NCI-H526 (cell line): ENCODE data around the gene ATP2A1.

ENCODE experiments used
- DNase-seq, 2 experiments: peaks; one replicate each; lab custom pipeline; 2025; lab: John Stamatoyannopoulos, UW

The ATP2A1 gene

DNA sequence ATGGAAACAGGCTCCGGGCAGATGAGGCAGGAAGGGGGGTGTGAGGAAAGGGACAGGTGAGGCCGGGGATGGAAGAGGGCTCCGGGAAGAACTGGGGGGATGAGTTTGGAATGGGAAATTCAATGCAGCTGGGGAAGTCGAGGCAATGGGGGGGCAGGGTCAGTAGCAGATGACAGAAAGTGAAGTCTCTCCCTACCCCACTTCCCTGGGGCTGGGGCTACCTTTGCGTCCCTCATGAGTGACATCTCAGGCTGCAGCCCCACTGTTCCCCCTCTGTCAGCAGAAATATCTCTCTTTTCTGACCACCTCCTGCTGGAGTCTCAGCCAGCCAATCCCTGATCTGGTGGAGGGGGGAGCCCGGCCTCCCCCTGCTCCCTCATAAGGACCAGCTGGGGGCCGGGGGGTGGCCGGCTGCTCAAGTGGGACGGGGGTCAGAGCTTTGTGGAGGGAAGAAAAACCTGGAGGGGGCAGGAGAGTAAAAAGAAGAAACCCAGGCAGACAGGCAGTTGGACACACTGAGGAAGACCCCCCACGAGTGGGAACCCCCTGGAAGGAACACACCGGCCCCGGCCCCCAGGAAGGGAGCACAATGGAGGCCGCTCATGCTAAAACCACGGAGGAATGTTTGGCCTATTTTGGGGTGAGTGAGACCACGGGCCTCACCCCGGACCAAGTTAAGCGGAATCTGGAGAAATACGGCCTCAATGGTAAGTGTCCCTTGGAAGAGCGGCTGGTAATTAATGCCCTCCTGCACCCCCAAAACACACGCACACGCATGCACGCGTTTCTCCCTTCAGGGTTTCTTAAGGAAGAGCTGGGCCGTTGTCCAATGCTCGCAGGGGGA, at the start of gene ATP2A1:
ATP2A1 (plus strand) TSS at position 406 of the 844 bp plus-strand sequence; CDS start at position 590, 184 bp downstream.
- no peak for DNase-seq

DNA sequence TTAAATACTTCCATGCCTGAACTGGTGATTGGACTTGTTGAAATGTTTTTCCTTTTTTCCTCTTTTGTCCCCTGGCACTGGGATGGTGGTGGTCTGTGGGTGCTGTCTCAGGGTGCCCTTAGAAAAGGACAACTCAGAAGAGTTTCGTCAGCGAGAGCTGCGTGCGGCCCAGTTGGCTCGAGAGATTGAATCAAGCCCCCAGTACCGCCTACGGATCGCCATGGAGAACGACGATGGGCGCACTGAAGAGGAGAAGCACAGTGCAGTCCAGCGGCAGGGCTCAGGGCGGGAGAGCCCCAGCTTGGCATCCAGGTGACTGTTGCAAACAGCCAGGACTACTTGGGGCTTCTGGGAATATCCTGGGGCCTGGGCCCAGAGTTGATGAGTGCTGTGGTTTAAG, 48.5 kb upstream of the ATP2A1 start:
- DNase-seq = no peak

DNA sequence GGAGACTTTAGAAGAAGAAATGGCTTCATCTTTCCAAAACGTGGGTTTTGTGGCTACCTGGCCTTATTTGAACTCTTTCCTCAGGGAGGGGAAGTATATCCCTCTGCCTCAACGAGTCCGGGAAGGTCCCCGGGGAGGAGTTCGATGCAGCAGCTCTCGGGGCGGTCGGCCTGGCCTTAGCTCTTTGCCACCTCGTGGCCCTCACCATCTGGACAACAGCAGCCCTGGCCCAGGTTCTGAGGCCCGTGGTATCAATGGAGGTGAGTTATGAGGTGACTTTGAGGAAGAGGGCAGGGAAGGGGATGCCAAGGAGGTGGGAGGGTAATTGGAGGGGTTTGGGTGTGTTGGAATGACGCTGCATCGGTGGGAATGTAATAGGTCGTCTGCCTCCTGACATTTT, 47.8 kb upstream of the ATP2A1 start:
- DNase-seq = no peak

DNA sequence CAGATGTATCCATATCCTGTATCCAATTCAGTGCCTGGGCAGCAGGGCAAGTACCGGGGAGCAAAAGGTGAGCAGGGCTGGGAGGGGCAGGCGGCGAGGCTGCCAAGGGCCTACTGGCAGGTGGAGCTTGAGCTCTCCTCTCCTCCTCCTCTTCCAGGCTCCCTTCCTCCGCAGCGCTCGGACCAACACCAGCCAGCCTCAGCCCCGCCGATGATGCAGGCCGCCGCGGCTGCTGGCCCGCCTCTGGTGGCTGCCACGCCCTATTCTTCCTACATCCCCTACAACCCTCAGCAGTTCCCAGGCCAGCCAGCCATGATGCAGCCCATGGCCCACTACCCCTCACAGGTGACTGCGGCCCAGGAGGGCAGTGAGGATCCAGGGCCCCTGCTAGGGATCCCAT, 43.9 kb upstream of the ATP2A1 start:
- DNase-seq = no peak

DNA sequence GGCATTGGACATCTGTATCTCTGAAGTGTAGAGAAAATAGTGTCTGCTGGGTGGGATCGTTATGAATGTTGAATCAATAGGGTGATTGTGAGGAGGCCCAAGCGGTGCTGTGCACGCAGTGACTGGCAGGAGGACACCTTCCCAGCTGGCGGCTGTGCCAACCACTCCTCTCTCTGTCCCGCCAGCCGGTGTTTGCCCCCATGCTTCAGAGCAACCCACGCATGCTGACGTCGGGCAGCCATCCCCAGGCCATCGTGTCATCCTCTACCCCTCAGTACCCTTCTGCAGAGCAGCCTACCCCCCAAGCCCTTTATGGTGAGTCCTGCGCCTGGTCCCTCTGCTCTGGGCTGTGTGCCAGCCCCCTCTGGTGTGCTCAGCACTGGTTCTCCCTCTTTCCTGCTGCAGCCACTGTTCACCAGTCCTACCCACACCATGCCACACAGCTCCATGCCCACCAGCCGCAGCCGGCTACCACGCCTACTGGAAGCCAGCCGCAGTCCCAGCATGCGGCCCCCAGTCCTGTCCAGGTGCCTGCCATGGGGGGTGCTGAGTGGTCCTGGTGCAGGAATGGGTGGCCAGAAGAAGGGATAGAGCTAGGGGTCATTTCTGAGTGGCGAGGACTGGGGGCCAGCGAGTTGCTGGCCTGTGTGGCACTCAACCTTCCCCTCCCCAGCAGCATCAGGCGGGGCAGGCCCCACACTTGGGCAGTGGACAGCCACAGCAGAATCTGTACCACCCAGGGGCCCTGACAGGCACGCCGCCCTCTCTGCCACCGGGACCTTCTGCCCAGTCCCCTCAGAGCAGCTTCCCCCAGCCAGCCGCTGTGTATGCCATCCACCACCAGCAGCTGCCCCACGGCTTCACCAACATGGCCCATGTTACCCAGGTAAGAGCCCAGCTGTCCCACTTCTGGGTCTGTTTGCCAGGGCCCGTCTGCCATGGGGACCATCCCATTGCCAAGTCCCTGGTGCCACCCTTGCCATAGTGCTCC, 43.1 kb upstream of the ATP2A1 start:
- no peak for DNase-seq

DNA sequence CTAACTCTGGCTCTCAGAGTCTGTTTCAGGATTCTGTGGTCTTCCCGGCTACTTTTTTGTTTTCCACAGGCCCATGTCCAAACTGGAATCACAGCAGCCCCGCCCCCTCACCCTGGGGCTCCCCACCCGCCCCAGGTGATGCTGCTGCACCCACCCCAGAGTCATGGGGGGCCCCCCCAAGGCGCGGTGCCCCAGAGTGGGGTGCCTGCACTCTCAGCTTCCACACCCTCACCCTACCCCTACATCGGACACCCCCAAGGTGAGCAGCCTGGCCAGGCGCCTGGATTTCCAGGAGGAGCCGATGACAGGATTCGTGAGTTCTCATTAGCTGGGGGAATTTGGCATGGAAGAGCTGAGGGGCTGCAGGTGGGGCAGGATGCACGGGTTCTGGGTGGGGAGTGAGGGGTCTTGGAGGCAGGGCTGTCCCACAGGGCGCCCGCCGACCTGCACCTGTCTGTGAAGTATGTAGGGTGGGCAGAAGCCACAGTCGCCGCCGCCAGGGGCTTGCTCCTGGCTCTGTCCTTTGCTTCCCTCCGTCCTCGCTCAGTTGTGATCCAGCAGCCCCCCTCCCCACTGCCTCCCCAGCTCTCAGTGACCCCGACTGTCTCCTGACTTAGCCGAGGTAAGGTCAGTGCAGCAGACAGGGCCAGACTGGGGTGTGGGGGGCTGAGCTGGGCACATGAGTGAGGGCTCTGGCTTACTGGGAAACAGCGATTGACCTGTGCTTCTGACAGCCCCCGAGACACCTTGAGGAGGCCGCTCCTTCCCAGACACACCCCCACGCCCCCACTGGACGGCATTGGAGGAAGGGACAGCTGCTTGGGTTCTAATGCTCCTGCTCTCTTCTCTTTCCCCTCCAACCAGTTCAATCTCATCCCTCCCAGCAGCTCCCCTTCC, 42.2 kb upstream of the ATP2A1 start:
- DNase-seq = no peak

DNA sequence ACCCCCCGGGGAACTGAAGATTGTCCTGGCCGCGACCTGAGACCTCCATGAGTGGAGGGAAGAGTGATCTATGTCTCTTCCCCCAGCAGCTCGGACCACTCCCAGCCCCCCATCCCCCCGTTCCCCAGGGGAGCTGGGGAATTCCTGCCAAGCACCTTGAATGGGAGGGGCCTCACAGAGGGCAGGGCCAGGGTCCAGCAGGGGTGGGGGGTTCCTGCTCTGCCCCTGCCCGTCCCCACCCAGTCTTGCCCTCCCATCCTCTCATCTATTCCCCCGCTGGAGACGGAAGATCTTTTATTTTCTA, 41.6 kb upstream of the ATP2A1 start:
- no peak for DNase-seq

DNA sequence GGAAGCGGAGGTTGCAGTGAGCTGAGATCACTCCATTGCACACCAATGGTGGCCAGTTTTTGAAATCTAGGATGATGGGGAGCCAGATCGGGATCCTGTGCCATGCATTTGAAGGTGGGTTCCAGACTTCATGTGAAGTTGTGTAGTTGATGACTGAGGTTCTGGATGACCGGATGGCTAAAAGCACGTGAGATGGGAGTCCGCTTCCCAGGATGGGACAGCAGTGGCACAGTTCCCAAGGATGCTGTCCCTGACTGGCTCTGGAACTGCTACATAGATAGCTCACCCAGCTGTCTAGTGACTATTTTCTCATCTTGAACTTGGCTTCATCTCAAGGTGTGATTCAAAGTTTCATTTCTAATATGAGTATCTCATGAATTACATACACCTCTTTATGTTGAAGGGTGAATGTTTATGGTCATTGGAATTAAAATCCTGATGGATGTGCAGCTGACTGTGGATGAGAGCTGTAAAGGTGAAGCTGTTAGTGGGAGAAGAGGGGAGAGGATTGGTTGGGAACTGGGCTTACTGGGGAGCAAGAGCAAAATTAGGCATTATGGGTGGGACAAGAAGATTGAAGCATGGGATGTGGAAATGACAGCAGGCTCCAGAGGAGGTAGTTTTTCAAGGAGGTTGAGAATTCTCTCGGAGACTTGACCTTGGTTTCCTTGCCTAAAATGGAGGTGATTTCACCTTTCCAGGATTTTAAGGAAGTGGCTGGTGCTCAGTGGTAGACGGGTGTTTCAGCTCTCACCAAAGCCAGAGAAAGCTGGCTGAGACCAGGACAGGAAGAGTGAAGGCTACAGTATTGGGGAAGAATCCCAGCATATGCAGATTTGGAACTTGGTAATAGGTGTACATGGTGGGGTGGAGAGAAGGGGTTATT, 40.4 kb upstream of the ATP2A1 start:
- no peak for DNase-seq

DNA sequence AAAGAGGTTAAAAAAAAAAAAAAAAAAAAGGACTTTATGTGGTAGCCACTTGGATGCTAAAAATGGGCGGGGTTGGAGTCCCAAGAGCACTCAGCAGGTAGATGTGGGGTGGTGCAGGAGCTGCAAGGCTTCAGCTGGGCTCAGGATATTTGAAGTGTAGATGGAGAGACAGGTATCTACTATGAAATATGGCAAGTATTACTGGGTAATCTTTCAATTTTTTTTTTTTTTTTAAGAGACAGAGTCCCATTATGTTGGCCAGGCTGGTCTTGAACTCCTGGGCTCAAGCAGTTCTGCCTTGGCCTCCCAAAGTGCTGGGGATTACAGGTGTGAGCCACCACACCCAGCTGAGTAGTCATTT, 39.8 kb upstream of the ATP2A1 start:
- no peak for DNase-seq

DNA sequence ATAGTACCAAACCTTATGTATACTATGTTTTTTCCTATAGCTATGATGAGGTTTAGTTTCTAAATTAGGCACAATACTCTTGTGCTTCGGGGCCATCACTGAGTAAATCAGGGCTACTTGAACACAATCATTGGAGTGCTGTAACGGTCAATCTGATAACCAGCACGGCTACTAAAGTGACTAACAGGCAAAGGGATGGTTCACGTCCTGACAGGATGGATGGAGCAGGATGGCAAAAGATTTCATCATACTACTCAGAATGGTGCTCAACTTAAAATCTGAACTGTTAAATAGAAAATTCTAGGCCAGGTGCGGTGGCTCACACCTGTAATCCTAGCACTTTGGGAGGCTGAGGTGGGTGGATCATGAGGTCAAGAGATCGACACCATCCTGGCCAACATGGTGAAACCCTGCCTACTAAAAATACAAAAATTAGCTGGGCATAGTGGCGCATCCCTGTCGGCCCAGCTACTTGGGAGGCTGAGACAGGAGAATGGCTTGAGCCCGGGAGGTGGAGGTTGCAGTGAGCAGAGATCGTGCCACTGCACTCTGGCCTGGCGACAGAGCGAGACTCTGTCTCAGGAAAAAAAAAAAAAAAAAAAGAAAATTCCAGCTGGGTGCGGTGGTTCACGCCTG, 39.2 kb upstream of the ATP2A1 start:
- no peak for DNase-seq

DNA sequence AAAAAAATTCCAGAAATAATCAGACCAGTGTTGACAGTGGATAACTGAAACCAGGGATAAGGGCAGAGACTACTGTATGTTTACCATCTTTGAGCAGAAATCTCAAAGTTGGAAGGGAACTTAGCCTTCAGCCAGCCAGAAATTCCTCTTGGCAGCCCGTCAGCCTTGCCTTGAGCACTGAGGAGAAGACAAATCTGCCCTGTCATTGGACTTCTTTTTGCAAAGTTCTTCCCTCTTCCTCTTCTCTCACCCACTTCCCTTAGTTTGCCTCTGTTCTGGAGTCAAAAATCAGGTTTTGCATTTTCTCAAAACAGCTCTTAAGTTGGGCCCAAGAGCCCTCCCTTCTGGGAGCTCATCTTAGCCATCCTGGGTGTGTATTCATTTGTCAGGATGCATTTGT, 38.4 kb upstream of the ATP2A1 start:
- no peak for DNase-seq

DNA sequence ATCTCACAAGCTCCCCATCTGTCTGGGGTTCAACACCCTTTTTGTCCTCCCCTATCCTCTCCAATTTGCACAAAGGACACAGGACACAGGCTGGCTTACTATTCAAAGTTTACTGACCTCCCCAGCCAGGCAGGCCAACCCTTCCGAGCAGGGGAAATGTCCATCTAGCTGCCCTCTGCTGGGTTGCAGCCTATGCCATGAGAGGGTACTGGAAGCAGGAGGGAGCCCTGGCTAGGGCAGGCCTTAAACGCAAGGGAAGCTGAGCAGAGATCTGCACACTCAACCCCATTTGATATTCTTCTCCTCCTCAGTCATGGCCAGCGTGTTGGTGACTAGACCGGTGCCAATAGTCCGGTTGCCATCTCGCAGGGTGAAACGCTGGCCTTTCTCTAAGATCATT, 35.6 kb upstream of the ATP2A1 start:
- no peak for DNase-seq

DNA sequence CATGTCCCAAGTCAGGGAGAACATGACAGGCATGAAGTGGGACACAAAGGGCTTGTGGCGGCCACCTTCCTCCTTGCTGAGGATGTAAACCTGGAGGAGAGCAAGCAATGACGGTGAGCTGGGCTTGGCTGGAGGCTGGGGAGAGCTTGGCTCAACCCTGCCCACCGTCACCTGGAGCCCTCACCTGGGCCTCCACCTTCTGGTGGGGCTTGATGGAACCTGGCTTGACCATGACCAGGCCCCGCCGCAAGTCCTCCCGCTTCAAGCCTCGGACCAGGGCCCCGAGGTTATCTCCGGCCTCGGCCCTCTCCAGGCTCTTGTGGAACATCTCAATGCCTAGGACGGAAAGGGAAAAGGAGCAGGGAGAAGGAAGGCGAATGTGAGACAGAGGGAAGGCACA, 34.5 kb upstream of the ATP2A1 start:
- DNase-seq = no peak

DNA sequence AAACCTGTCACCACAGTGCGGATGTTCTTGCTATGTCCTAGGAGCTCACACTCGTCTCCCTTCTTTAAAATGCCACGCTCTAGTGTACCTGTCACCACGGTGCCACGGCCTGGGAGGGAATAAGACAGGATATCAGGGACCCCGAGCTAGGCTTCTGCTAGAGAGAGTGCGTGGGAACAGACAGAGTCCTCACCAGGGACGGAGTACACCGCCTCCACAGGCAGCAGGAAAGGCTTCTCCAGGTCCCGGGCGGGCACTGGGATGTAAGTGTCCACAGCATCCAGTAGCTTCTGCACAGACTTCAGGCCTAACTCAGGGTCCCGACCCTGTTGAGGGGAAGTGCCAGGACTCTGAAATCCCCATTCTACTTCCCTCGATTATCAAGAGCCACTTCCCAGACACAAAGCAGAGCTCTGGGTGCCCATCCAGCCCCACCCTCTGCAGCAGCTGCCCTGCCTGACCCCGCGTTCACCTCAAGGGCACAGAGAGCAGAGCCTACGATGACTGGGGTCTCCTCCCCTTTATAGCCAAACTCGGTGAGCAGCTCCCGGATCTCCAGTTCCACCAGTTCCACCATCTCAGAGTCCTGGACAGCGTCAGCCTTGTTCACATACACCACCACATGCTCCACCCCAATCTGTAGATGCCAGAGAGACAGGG, 33.9 kb upstream of the ATP2A1 start:
- no peak for DNase-seq

DNA sequence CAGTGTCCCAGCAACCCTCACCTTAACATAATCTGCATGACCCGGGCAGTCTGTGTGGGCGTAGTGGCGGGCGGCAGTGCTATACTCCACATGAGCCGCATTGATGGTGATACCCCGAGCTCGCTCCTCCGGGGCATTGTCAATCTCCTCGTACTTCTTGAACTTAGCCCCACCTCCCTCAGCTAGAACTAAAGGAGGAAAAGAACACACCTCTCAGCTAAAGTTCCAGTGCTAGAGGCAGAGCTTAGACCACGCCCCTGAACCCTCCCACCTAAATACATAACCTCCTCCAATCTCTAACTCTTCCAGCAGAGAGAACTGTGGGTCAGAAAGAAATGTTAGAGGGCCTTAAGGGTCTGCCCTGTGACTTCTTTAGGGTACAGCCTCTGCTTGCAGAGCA, 33.0 kb upstream of the ATP2A1 start:
- DNase-seq = peak in 1 of 2 experiments; percentile 24

DNA sequence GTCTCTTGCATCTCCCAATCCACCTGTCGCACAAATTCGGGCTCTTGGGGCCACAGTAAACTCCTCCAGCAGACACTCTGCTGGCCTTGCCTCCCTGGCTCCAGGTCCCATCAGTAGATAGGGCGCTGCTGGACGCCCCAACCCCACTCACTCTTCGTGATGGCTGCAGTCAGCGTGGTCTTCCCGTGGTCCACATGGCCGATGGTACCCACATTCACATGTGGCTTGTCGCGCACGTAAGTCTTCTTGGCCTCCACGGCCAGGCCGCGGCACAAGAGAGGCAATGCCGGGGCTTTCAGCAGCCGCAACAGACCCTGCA, 32.6 kb upstream of the ATP2A1 start:
- DNase-seq = no peak

DNA sequence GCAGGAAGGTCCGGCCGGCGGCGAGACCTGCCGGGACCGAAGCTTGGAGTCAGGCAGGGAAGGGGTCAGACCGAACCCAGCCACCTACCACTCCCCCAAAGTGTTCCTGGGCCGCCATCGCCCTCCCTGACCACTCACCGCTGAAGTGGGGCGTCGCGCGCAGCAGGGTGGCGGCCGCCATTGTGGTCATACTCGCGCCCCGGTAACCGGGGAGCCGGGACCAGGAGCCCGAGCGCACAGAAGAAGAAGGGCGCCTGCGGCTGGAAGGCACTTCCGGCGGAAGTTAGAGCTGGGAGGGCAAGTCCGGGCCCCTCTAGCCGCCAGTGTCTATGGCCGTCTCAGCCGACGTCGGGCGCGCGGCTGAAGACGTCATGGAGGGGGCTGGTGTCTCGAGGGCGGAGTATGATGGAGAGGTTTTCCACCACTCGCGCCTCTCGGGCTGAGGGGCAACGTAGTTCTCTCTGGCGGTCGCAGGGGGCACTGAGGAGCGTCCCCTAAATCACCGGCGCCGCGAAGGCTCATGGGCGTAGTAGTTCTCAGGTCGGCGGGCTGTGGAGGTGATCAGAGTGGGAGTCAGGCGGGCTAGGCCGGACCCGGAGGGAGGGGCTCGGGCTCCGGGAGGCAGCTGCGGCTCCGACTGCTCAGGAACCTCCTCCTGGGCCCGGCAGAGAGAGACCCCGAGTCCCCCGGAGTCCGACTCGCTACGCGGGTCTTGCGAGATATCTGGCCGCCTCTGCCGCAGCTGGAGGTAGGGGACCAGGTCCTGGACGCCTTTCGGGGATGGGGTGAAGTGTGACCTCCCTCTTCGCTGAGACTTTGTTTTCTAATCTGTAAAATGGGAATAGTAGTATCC, 32.0 kb upstream of the ATP2A1 start, which contains the start of gene TUFM:
TUFM (minus strand) TSS at position 269 of the 853 bp plus-strand sequence; CDS start at position 190, 79 bp downstream.
- DNase-seq = peak; percentile 96 to 98

DNA sequence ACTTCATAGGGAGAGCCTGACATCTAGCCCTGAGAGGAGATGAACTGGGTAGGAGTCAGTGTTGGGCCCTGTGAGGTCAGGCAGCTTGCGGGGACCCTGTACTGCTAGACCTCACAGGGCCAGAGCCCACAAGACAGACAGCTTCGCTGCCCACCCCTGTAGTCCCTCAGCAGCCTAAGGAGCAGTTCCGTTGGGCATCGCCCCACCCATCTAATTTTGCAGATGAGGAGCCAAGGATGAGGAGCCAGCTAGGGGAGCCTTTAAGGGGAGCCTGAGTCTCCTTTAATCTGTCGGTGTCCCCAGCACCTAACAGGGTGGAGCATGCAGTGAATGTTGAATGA, 31.4 kb upstream of the ATP2A1 start:
- no peak for DNase-seq

DNA sequence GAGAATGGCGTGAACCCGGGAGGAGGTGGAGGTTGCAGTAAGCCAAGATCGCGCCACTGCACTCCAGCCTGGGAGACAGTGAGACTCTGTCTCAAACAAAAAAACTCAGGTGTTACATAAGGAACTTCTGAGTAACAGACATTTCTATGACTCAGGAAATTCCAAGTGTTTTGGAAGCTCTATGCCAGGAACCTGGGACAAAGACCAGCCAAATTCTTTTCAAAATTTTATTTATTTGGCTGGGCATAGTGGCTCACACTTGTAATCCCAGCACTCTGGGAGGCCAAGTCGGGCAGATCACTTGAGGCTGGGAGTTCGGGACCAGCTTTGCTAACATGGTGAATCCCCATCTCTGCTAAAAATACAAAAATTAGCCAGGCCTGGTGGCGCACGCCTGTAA, 19.9 kb upstream of the ATP2A1 start:
- no peak for DNase-seq
